Calu3 (cell line): ENCODE results near the gene MYPN. TPM values are rescaled to one million over a fixed set of nuclear protein-coding genes. Genes with fewer than 3 reads are reported as not detected.
"Not testable (repeated sequence)": the region's sequence is repeated elsewhere in the genome, so short reads cannot be mapped to it uniquely, and the experiment has no call there.

ENCODE experiments used
- BruUV-seq: library from RNA; stranded (reverse); fragments of 400-500 nt; replicated peaks from 2 replicates; lab custom pipeline; 2021; lab: Mats Ljungman, UMichigan
- CTCF ChIA-PET: fragments of 300-600 bp; sonication (Branson Sonifier 250); formaldehyde crosslinking; loops from one replicate; lab custom pipeline; 2022; ENCODE audit warnings: antibody characterized with exemption; lab: Charles Lee
- DNase-seq: peaks from one replicate; pipeline ENCODE4 v3.0.0; 2022
- H3K27ac Mint-ChIP-seq: one replicate; pipeline ENCODE4 v1.8.0; 2022; ENCODE audit warnings: mixed read lengths; ENCODE audit not compliant: unreplicated experiment
- H3K27me3 Mint-ChIP-seq: one replicate; pipeline ENCODE4 v1.8.0; 2022; ENCODE audit warnings: mixed read lengths; ENCODE audit not compliant: unreplicated experiment
- H3K36me3 Mint-ChIP-seq: one replicate; pipeline ENCODE4 v1.8.0; 2022; ENCODE audit warnings: mild to moderate bottlenecking, moderate library complexity, mixed read lengths; ENCODE audit not compliant: insufficient read depth, unreplicated experiment
- H3K4me1 Mint-ChIP-seq: one replicate; pipeline ENCODE4 v1.8.0; 2022; ENCODE audit warnings: mild to moderate bottlenecking, low read depth, mixed read lengths; ENCODE audit not compliant: unreplicated experiment
- H3K4me3 Mint-ChIP-seq: one replicate; pipeline ENCODE4 v1.8.0; 2022; ENCODE audit warnings: mild to moderate bottlenecking, low read depth, moderate library complexity, mixed read lengths; ENCODE audit not compliant: unreplicated experiment
- H3K9me3 Mint-ChIP-seq: one replicate; pipeline ENCODE4 v1.8.0; 2022; ENCODE audit warnings: low read depth, mixed read lengths; ENCODE audit not compliant: unreplicated experiment
- CTCF ChIP-seq: fragments of 200-600 bp; IDR thresholded peaks from one replicate; pipeline ENCODE4 v1.8.0; 2022; ENCODE audit warnings: antibody characterized with exemption; ENCODE audit not compliant: unreplicated experiment
- intact Hi-C: fragments of 100-400 bp; cut with micrococcal nuclease; formaldehyde crosslinking; loops from one replicate; pipeline ENCODE4 v1.10.0; 2022; ENCODE audit not compliant: unreplicated experiment
- total RNA-seq: library from RNA; stranded (reverse); gene quantifications from 2 replicates; pipeline ENCODE4 v1.2.3, GENCODE V29; 2022

The MYPN gene
- total RNA-seq, 1 experiment from 2014 or later: 0.38 TPM

GRCh38 chr10:68073631-68074030 is 35.7 kb upstream of the MYPN start:
- CTCF ChIA-PET: interaction anchor here (0.6 kb wide), 1 partner anchor 200 kb away, joined by 3 read pairs; no protein-coding TSS in a partner anchor
- Mint-ChIP-seq H3K27me3 (no peaks in the 10 kb centered on the region), H3K36me3 (peaks cover 40% of the 10 kb centered on the region), H3K4me1 (peaks cover 16% of the 10 kb centered on the region), H3K27ac (peak overlapping the region; percentile 46), H3K4me3 (peak overlapping the region; percentile 96), H3K9me3 (no peaks in the 10 kb centered on the region)
- TF ChIP-seq CTCF: no peak
- intact Hi-C loops: no loop called here
- DNase-seq: no peak
- no TSS peak for BruUV-seq

- intact Hi-C loops: no loop called here
- TF ChIP-seq CTCF: no peak
- Mint-ChIP-seq H3K27ac (peak overlapping the region; percentile 46), H3K27me3 (no peaks in the 10 kb centered on the region), H3K4me1 (peaks cover 16% of the 10 kb centered on the region), H3K36me3 (peaks cover 40% of the 10 kb centered on the region), H3K4me3 (peak overlapping the region; percentile 96), H3K9me3 (no peaks in the 10 kb centered on the region)
- BruUV-seq: TSS peak; percentile 42
- CTCF ChIA-PET: no interaction called here
- no peak for DNase-seq
These were observed 35.1 kb upstream of the MYPN start for GRCh38 chr10:68074031-68074774.

- Mint-ChIP-seq H3K9me3 (no peaks in the 10 kb centered on the region), H3K36me3 (peaks cover 40% of the 10 kb centered on the region), H3K4me1 (peaks cover 16% of the 10 kb centered on the region), H3K27ac (peak within 1 kb of the TSS; percentile 46), H3K4me3 (peak within 1 kb of the TSS; percentile 96), H3K27me3 (no peaks in the 10 kb centered on the region)
- no peak for TF ChIP-seq CTCF
- CTCF ChIA-PET: no interaction called here
- no TSS peak for BruUV-seq
- intact Hi-C loops: no loop called here
- peak; percentile 95 for DNase-seq
These were observed 34.3 kb upstream of the MYPN start, which contains the start of gene HERC4 for GRCh38 chr10:68074775-68075549. Gene HERC4, minus strand, starts transcription at chr10:68075283. Its CDS starts 2,175 bp downstream, at chr10:68073108.

GRCh38 chr10:68075550-68076004 is 33.7 kb upstream of the MYPN start:
- no peak for DNase-seq
- BruUV-seq: TSS peak; percentile 83
- Mint-ChIP-seq H3K27ac (peak overlapping the region; percentile 46), H3K9me3 (no peaks in the 10 kb centered on the region), H3K27me3 (no peaks in the 10 kb centered on the region), H3K4me1 (peaks cover 14% of the 10 kb centered on the region), H3K36me3 (peaks cover 40% of the 10 kb centered on the region), H3K4me3 (peak overlapping the region; percentile 96)
- no peak for TF ChIP-seq CTCF
- intact Hi-C loops: no loop called here
- CTCF ChIA-PET: no interaction called here

GRCh38 chr10:68076081-68076480 is 33.2 kb upstream of the MYPN start:
- BruUV-seq, H3K27ac Mint-ChIP-seq, DNase-seq, H3K27me3 Mint-ChIP-seq, H3K4me3 Mint-ChIP-seq, H3K9me3 Mint-ChIP-seq, CTCF ChIA-PET, intact Hi-C loops: not testable (repeated sequence)
- Mint-ChIP-seq H3K36me3 (peaks cover 34% of the 10 kb centered on the region), H3K4me1 (peaks cover 14% of the 10 kb centered on the region)
